Stimulated activated CD4-positive, alpha-beta T cell treated with anti-CD3 and anti-CD28 coated beads, Interleukin-12 subunit alpha, Interleukin-12 subunit beta, amount 100 ng/mL, for 48 hours (primary cell): ENCODE data around the gene SLC25A2.
"Not testable (repeated sequence)": the region's sequence is repeated elsewhere in the genome, so short reads cannot be mapped to it uniquely, and the experiment has no call there.

Experiments
- DNase-seq, 3 donors: peaks; one replicate each; pipeline ENCODE4 v3.0.0-alpha.2; 2020; ENCODE audit warnings: low read depth in 2 of 3, low spot score in 1 of 3

SLC25A2 gene

DNA sequence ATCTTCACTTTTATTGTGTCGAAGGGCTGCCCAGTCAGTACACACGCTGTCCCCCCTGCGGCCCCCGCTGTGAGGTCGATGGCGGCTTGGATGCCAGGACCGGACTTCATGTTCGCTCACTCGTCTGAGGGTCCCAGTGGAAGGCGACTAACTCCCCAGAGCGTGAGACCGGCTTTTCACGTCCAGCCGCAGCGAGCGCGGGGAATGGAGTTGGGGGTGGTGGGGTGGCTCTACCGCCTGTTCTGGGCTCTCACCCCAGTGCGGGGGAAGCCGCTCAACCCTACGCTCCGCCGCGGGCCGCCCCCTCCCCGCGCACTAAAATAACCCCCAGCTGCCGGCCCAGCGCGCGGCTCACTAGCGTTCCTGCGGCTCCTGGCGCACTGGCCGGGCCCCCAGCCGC is at the start of gene SLC25A2:
Gene SLC25A2, minus strand, starts transcription at position 294 of the 400 bp plus-strand sequence. Its CDS starts 184 bp downstream, at position 110.
- DNase-seq = no peak

- DNase-seq = no peak
Measured at GRCh38 chr5:141351591-141351990, 47.7 kb upstream of the SLC25A2 start.

- DNase-seq = no peak
Measured at GRCh38 chr5:141349917-141350619, 46.2 kb upstream of the SLC25A2 start, which contains the start of gene PCDHGB1. TSS of gene PCDHGB1 (plus strand) at chr5:141350099. CDS start at chr5:141350261, 162 bp downstream.

- DNase-seq = not testable (repeated sequence)
Measured at GRCh38 chr5:141346017-141346416, 42.2 kb upstream of the SLC25A2 start.

DNA sequence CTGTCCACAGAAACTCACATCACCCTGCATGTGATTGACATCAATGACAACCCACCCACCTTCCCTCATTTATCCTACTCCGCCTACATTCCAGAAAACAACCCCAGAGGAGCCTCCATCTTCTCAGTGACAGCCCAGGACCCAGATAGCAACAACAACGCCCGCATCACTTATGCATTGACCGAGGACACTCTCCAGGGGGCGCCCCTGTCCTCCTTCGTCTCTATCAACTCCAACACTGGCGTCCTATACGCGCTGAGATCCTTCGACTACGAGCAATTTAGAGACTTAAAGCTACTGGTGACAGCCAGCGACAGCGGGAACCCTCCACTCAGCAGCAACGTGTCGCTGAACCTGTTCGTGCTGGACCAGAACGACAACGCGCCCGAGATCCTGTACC is 41.5 kb upstream of the SLC25A2 start:
- DNase-seq = no peak

- DNase-seq = no peak
Measured at GRCh38 chr5:141343953-141344463, 40.2 kb upstream of the SLC25A2 start.

DNA sequence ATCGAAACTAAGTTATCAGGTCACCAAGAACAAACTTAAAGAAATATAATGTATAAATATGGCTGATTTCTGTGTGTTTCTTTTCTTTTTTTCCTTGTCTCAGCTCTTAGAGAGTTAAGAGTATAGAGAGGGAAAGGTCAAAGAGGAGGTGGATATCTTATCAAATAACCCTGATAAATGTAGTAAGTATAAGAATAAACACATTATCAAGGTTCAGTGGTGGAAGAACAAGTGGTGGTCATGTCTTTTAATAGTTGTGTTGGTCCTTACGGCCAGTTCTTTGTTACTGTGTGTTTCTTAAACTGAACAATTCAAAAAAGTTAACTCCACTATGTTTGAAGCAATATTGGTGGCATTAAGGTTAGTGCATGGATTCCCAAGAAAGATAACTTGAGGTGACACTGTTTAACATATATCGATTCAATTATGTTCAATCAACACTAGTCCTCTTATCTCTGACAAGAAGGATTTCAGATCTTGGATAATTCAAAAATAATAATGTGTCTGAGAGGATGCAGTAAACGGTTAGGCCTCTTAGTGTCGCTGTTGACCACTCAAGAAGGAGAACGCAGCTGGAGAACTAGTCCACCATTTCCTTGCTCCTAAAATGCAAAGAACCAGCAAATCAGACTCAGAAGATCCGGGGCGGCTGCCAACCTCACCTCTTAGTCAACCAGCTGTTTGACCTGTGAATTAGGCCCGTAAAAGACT is 39.5 kb upstream of the SLC25A2 start, which contains the start of gene PCDHGA3:
Gene PCDHGA3, plus strand, starts transcription at position 588 of the 711 bp plus-strand sequence. CDS start 205 bp downstream, outside the sequence.
- peak in 1 of 3 donors; percentile 8 for DNase-seq

DNA sequence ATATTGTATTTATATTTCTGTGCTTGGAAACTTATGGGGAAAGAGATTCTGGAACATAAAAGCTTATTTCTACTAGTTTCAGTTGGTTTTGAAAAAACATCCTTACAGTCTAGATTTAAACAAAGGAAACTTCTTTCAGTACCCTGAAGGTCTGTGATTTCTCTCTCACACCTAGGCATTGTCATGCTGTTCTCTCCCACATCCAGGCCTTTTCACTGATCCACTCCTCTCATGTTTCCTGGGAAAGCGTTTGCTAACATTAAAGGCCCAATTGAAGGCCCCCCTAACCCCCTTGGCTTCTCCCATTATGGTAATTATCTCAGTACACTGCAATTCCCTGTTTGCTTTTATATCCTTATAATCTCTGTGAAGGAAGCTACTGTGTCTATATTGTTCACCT is 38.9 kb upstream of the SLC25A2 start:
- no peak for DNase-seq

- DNase-seq = not testable (repeated sequence)
Measured at GRCh38 chr5:141340781-141341354, 37.0 kb upstream of the SLC25A2 start.

DNA sequence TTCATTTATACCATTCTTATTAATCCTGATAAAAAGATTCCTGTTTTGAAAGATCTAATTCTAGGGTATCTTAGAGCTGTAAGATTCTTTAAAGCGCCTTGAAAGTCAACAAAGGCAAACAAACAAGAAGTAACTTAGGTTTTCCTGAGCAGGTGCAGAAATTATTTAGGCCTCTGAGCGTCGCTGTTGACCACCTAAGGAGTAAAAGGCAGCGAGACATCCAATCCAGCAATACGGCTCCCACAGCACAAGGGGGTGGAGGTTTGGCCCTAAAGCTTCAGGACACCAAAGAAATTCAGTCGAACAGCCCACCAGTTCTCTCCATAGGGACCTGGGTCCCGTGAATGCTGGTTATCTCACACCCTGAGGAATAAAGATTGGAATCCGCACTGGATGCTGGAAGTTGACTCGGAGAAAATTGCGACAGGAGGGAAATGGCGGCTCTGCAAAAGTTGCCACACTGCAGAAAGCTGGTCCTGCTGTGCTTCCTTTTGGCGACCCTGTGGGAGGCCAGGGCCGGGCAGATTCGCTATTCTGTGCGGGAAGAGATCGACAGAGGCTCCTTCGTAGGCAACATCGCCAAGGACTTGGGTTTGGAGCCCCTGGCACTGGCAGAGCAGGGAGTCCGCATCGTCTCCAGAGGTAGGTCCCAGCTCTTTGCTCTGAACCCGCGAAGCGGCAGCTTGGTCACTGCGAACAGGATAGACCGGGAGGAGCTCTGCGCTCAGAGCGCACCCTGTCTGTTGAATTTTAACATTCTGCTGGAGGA is 34.9 kb upstream of the SLC25A2 start, which contains the start of gene PCDHGA2:
Gene PCDHGA2, plus strand, starts transcription at position 223 of the 769 bp plus-strand sequence.
- DNase-seq = no peak

DNA sequence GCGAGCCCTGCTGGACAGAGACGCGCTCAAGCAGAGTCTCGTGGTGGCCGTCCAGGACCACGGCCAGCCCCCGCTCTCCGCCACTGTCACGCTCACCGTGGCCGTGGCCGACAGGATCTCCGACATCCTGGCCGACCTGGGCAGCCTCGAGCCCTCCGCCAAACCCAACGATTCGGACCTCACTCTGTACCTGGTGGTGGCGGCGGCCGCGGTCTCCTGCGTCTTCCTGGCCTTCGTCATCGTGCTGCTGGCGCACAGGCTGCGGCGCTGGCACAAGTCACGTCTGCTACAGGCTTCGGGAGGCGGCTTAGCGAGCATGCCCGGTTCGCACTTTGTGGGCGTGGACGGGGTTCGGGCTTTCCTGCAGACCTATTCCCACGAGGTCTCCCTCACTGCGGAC is 28.7 kb upstream of the SLC25A2 start:
- DNase-seq = not testable (repeated sequence)

DNA sequence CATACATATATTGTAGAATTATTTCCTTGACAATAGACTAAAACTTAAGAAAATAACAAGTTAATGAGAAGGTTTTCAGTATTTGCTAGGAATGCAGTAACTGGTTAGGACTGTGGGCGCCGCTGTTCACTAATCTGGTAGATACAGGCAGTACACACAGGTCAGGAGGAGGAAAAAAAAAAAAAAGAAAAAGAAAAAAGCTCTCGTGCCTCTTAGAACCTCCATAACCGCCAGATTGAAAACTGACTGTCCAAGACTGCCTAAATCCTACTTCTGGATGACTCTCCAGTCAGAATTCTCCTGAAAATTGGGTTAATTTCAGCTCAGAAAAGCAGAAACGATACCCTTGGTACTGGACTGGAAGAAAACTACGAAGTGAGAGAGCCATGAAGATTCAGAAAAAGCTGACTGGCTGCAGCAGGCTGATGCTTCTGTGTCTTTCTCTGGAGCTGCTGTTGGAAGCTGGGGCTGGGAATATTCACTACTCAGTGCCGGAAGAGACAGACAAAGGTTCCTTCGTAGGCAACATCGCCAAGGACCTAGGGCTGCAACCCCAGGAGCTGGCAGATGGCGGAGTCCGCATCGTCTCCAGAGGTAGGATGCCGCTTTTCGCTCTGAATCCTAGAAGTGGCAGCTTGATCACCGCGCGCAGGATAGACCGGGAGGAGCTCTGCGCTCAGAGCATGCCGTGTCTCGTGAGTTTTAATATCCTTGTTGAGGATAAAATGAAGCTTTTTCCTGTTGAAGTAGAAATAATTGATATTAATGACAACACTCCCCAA is 26.6 kb upstream of the SLC25A2 start, which contains the start of gene PCDHGA1:
Gene PCDHGA1, plus strand, starts transcription at position 216 of the 782 bp plus-strand sequence.
- DNase-seq = no peak

DNA sequence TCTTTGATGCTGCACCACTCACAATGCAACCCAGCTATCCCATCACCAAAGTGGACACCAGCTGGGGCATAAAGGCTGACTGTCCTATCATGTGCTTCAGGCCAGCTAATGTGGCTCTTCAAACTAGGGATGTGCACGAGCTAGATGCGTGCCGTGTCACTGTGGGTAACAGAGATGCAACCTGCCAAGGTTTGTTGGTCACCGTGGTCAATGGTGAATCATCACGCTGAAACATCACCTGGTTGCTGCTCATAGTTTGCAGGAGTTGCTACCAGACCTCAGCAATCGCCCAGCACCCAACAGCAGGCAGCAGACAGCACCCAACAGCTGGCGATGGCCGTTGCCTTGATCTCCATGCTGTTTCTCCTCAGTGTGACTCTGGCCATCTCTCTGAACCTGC is 24.4 kb upstream of the SLC25A2 start:
- no peak for DNase-seq

DNA sequence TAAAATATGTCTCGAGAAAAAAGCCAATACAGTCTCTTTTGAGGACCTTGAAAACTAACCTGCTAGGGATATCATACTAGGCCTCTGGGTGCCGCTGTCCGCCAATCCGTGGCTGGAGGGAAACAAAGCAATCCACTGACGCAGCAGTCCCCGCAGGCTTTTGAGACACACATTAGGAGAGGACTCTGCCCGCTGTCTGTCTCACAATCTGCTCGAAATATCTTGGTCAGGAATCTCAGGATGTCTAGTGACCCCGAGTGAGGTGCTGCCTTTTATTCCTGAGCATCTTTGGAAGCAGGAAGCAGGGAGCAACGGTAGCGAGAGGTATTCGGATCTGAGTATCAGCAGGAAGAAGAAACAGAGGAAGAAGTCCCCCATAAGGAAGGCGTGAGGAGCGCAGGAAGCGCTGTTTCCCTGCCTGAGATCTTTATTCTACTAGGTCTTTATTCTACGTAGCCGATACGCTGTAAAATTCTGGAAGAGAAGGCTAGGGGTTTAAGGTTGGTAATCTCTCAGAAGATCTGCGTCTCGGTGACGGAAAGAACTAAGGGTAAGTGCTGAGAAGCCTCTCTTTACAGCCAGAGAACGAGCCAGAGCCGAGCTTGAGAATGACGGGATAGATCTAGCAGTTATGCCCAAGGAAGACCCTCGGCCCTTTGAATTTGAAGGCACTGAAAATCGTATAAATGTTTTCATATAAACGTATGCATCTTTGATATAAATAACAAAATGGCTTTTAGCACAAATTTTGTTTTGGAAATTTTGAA is 22.4 kb upstream of the SLC25A2 start:
- peak; percentile 47 to 51 (median 48) for DNase-seq

- no peak for DNase-seq
Measured at GRCh38 chr5:141322261-141322660, 18.4 kb upstream of the SLC25A2 start.

DNA sequence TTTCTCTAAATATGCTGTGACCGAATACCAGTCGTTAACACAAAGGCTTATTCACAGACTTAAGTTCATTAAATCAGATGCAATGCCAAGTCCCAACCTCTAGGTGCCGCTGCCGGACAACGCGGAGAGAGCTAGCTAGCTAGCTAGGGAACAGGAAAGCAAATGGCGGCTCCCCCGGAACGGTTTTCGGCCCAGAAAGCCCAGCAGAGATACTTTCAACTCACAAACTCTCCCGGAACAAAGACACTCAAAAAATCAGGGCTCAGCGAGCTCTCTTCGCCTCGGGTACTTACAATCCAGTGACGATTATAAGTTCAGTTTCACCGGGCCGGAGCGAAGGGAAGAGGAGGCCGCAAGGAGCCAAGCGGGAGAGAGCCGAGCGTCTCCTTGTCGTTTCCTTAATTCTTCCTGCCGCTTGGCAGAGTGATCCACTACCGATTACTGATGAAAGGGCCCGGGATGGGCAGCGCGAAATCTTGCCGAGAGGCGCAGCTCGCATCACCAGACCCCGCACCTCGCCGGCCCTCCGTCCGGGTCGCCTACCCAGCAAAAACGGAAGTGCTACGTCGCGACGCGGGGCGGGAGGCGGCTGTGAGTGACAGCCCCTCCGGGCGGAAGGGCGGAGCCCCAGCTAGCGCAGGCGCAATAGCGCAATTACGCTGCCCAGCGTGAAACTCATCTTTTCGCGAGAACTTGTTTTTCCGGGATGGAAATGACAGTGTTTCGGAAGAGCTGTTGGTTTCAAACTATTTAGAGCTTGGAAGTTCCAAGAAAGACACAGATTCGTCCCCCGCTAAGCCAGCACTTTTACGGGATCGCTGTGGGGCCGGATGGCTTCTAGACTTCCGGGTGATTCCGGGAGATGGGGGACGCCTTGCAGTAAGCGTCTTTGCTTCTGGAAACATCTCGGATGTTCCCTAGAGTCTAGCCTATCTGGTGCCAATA is 16.6 kb upstream of the SLC25A2 start, which contains the start of gene TAF7:
Gene TAF7, minus strand, starts transcription at position 560 of the 945 bp plus-strand sequence. CDS start 740 bp downstream, outside the sequence.
- peak; percentile 84 to 90 (median 86) for DNase-seq

- no peak for DNase-seq
Measured at GRCh38 chr5:141319699-141320098, 15.8 kb upstream of the SLC25A2 start.

GRCh38 chr5:141319202-141319601 is 15.4 kb upstream of the SLC25A2 start:
- DNase-seq = no peak
